Astrocyte (in vitro differentiated cells and primary cell): ENCODE measurements around the gene PI4K2B.

Experiments
- EZH2 ChIP-seq: IDR thresholded peaks from 2 replicates; pipeline ENCODE4 v1.6.1; 2012; ENCODE audit warnings: mild to moderate bottlenecking, low read length, inconsistent platforms; ENCODE audit not compliant: insufficient read depth
- TF ChIP-seq, protein P1 (sequence below): IDR thresholded peaks from 2 replicates; pipeline ENCODE4 v1.5.1; 2011; ENCODE audit warnings: low read depth, mild to moderate bottlenecking, inconsistent platforms, low read length, moderate library complexity; ENCODE audit not compliant: insufficient read depth

DNA sequence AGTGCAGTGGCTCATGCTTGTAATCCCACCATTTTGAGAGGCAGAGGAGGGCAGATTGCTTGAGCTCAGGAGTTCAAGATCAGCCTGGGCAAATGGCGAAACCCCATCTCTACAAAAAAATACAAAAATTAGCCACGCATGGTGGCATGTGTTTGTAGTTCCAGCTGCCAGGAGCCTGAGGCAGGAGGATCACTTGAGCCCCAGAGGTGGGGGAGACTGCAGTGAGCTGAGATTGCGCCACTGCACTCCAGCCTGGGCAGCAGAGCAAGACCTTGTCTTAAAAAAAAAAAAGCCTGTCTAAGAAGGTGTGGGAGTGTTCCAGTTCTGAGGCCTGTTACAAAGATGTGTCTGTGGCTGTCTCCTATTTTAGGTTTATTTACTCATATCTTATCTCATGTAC lies 38.0 kb downstream of the PI4K2B start:
- TF ChIP-seq, protein P1, sequence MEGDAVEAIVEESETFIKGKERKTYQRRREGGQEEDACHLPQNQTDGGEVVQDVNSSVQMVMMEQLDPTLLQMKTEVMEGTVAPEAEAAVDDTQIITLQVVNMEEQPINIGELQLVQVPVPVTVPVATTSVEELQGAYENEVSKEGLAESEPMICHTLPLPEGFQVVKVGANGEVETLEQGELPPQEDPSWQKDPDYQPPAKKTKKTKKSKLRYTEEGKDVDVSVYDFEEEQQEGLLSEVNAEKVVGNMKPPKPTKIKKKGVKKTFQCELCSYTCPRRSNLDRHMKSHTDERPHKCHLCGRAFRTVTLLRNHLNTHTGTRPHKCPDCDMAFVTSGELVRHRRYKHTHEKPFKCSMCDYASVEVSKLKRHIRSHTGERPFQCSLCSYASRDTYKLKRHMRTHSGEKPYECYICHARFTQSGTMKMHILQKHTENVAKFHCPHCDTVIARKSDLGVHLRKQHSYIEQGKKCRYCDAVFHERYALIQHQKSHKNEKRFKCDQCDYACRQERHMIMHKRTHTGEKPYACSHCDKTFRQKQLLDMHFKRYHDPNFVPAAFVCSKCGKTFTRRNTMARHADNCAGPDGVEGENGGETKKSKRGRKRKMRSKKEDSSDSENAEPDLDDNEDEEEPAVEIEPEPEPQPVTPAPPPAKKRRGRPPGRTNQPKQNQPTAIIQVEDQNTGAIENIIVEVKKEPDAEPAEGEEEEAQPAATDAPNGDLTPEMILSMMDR: no peak
- no peak for TF ChIP-seq EZH2
